ENCODE data around the gene KRTAP4-1. TPM values are rescaled to one million over a fixed set of nuclear protein-coding genes. Genes with fewer than 3 reads are reported as not detected.
"Not testable (repeated sequence)": the region's sequence is repeated elsewhere in the genome, so short reads cannot be mapped to it uniquely, and the experiment has no call there.

KRTAP4-1 gene
- total RNA-seq (2014; rRNA removed; shearing (Covaris generic)): not detected in 2 replicates
- polyA plus RNA-seq (2015; cell fraction: cytosol; rRNA removed): not detected in 2 replicates
- polyA plus RNA-seq (2015; cell fraction: nucleus; rRNA removed): not detected in 2 replicates

DNA sequence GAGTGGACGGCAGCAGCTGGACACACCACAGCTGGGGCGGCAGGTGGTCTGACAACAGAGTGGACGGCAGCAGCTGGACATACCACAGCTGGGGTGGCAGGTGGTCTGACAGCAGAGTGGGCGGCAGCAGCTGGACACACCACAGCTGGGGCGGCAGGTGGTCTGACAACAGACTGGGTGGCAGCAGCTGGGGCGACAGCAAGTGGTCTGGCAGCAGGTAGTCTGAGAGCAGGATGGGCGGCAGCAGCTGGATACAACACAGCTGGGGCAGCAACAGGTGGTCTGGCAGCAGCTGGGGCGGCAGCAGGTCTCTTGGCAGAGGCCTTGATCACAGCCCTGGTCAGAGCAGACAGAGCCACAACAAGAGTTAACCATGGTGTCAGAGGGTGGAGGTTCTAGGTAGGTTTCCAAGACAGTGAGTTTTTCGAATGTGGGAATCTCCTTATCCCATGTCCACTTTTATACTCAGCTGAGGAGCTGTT, at the start of gene KRTAP4-1:
Gene KRTAP4-1 (minus strand): TSS at position 432 of the 482 bp plus-strand sequence. CDS start 57 bp downstream, at position 375.
- no peak for DNase-seq (ENCODE audit: low read depth)

DNA sequence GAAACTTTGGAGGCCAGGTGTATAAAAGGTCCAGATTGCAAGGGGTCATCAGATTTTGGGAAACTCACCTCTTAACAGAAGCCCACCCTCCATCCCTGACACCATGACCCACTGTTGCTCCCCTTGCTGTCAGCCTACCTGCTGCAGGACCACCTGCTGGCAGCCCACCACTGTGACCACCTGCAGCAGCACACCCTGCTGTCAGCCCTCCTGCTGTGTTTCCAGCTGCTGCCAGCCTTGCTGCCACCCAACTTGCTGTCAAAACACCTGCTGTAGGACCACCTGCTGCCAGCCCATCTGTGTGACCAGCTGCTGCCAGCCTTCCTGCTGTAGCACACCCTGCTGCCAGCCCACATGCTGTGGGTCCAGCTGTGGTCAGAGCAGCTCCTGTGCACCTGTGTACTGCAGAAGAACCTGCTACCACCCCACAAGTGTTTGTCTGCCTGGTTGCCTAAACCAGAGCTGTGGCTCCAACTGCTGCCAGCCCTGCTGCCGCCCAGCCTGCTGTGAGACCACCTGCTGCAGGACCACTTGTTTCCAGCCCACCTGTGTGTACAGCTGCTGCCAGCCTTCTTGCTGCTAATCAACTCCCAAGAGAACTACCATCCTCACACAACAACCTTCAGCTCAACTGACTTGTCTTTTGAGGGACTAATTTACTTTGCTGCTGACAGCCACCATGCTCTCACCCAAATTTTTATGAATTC, 47.8 kb upstream of the KRTAP4-1 start, which contains the start of gene KRTAP9-3:
Gene KRTAP9-3 (plus strand): TSS at position 51 of the 707 bp plus-strand sequence. CDS start 53 bp downstream, at position 104.
- DNase-seq (ENCODE audit: low read depth): not testable (repeated sequence)

DNA sequence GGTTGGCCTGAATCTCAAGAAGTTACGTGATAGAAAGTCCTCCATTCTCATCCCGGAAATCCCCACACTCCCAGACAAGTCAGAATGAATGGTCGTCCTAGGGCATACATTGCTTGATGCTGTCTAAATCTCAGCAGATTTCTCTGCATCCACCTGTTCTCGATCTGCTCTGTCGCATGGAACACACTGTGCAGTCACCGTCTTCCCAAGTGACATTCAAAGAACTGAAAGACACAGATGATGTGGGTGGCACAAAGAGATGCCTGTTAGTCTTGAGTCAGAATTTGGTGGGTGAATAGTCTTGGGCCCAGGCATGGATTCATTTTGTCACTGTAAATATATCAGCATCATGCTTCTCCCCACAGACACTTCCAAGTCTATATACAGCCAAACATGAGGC, 47.0 kb upstream of the KRTAP4-1 start:
- DNase-seq (ENCODE audit: low read depth): no peak

DNA sequence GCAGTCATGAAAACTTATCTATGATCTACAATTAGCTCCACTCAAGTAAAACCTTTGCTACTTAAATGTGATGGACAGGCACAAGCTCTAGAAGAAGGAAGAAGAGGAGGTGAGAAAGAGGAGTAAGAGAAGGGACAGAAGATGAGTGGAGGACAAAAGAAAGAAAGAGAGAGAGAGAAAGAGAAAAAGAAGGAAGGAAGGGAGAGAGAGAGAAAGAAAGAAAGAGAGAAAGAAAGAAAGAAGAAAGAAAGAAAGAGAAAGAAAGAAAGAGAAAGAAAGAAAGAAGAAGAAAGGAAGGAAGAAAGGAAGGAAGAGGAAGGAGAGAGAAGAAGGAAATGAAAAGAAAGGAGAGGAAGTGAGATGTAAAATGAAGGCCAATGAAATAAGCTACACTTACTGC, 45.4 kb upstream of the KRTAP4-1 start:
- DNase-seq (ENCODE audit: low read depth): no peak

DNA sequence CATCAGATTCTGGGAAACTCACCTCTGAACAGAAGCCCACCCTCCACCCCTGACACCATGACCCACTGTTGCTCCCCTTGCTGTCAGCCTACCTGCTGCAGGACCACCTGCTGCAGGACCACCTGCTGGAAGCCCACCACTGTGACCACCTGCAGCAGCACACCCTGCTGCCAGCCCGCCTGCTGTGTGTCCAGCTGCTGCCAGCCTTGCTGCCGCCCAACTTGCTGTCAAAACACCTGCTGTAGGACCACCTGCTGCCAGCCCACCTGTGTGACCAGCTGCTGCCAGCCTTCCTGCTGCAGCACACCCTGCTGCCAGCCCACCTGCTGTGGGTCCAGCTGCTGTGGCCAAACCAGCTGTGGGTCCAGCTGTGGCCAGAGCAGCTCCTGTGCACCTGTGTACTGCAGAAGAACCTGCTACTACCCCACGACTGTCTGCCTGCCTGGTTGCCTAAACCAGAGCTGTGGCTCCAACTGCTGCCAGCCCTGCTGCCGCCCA, 41.9 kb upstream of the KRTAP4-1 start, which contains the start of gene KRTAP9-2:
Gene KRTAP9-2 (plus strand): TSS at position 51 of the 498 bp plus-strand sequence. CDS start 7 bp downstream, at position 58.
- not testable (repeated sequence) for DNase-seq (ENCODE audit: low read depth)

DNA sequence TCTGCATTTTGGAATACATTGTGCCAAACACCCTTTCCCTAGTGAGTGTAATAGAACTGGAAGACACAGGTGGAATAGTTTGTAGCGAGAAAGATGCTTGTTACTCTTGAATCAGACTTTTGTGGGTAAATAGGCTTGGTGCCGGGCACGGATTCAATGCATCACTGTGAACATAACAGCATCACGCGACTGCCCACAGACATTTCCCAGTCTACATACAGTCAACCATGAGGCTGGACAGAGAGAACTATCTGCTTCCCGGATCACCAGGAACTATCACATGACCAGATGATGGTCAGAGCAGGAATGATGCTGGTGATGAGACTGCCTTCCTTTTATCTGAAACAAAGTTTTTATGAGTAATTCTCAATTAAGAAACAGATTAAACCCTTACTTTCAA, 41.3 kb upstream of the KRTAP4-1 start:
- no peak for DNase-seq (ENCODE audit: low read depth)

DNA sequence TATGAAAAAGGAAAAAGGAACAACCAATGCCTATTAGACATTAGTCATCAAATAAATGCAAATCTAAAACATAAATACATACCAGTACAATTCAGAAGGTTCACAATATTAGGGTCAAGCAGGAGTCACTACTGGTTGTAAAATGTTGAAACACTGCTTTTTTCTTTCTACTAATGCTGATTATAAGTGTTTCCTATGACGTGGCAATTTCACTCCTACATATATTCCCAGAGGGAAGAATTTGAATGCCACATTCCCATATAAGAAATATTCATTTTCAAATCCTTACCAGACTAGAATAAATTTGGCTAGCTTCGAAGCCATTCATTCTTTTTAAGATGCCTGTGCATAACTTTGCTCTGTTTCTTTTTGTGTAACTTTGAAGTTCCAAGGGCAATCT, 39.1 kb upstream of the KRTAP4-1 start:
- DNase-seq (ENCODE audit: low read depth): no peak

DNA sequence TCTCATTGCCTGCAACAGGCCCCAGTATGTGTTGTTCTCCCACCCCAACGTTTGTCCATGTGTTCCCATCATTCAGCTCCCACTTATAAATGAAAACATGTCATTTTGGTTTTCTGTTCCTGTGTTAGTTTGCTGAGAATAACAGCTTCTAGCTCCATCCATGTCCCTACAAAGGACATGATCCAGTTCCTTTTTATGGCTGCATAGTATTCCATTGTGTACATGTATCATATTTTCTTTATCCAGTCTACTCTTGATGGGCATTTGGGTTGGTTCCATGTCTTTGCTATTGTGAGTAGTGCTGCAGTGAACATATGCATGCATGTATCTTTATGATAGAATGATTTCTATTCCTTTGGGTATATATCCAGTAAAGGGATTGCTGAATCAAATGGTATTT, 31.0 kb upstream of the KRTAP4-1 start:
- DNase-seq (ENCODE audit: low read depth): no peak

DNA sequence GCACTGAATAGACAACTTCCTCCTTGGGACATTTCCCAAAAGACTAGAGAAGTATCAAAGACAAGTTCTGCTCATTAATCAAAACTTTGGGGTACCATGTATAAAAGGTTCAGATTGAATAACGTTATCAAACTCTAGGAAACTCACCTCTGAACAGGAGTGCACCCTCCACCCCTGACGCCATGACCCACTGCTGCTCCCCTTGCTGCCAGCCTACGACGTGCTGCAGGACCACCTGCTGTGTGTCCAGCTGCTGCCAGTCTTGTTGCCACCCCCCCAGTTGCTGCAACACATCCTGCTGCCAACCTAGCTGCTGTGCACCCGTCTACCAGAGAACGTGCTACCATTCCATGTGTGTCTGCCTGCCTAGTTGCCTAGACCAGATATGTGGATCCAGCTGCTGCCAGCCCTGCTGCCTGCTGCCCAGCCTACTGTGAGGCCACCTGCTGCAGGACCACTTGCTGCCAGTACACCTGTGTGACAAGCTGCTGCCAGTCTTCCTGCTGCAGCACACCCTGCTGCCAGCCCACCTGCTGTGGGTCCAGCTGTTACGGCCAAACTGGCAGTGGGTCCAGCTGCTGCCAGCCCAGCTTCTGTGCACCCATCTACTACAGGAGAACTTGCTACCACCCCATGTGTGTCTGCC, 27.9 kb upstream of the KRTAP4-1 start:
- DNase-seq (ENCODE audit: low read depth): no peak

DNA sequence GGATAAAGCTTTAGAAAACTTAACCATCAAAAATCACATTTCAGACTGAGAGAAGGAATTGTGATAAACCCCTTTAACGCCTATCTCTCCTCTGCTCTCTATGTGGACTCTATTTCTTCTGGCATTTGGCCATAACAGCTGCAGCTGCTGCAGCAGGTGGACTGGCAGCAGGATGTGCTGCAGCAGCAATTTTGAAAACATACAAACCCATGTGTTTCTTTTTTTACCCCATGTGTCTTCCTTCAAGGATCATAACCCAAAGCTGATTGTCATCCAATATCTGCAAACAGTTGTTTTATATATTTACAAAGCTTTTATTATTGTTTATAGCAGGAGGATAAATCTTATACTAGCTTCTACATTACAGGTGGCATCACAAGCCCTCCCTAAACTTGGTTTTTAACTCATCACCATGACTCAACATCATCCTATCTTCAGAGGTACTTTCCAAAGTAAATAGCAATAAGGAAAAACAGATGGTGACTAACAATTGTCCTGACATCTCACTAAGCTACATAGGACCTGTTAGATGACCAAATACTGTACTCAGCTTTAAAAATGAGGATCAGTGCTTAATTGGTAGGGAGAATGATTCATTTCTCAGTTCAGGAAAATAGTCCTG, 27.2 kb upstream of the KRTAP4-1 start:
- DNase-seq (ENCODE audit: low read depth): peak; percentile 39

DNA sequence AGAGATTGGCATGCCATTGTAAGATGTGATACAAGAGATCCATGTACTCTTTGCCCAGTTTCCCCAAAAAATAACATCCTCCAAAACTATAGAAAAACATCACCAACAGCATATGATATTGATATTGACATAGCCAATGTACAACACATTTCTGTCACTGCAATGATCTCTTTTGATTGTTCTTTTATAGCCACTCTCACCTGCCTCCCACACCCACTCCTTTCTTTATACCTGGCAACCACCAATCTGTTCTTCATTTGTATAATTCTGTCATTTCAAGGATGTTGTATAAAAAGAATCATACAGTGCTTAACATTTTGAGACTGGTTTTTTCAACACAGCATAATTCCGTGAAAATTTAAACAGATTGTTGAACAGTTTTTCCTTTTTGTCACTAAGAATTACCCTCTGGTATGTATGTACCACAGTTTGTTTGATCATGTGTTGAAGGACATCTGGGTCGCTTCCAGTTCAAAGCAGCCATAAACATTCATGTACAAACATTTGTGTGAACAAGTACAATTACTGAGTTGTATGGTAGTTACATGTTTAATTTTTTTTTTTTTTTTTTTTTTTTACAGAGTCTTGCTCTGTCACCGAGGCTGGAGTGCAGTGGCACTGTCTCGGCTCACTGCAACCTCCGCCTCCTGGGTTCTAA, 14.8 kb upstream of the KRTAP4-1 start:
- no peak for DNase-seq (ENCODE audit: low read depth)

DNA sequence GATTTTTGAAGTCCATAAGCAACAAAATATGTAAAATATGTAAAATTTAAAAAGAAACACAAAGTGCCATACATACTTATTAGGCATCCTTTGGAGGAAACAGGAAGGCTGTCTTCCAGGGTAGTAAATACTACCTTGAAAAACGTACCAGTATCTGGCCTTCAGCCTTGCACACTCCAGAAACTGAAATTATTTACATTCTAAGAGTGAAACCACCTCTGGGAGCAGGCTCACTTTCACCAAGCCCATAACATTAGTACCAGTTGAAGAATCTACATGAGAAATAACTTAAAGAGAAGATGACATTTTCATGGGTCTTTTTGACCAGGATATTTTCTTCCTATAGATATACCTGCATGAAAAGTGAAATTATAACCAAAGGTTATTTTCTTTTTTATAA, 11.4 kb upstream of the KRTAP4-1 start:
- no peak for DNase-seq (ENCODE audit: low read depth)

DNA sequence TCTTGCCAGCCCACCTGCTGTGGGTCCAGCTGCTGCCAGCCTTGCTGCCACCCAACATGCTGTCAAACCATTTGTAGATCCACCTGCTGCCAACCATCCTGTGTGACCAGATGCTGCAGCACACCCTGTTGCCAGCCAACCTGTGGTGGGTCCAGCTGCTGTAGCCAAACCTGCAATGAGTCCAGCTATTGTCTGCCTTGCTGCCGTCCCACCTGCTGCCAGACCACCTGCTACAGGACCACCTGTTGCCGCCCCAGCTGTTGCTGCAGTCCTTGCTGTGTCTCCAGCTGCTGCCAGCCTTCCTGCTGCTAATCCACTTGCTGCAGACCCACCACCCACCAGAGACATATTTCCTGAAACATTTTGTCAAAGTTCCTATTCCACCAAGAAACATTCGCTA, 5.6 kb upstream of the KRTAP4-1 start:
- no peak for DNase-seq (ENCODE audit: low read depth)

DNA sequence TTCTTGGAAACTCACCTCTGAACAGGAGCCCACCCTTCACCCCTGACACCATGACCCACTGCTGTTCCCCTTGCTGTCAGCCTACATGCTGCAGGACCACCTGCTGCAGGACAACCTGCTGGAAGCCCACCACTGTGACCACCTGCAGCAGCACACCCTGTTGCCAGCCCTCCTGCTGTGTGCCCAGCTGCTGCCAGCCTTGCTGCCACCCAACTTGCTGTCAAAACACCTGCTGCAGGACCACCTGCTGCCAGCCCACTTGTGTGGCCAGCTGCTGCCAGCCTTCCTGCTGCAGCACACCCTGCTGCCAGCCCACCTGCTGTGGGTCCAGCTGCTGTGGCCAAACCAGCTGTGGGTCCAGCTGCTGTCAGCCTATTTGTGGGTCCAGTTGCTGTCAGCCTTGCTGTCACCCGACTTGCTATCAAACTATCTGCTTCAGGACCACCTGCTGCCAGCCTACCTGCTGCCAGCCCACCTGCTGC, 5.2 kb upstream of the KRTAP4-1 start, which contains the start of gene KRTAP9-1:
Gene KRTAP9-1 (plus strand): TSS at position 51 of the 482 bp plus-strand sequence. CDS start 0 bp downstream, at position 51.
- not testable (repeated sequence) for DNase-seq (ENCODE audit: low read depth)

DNA sequence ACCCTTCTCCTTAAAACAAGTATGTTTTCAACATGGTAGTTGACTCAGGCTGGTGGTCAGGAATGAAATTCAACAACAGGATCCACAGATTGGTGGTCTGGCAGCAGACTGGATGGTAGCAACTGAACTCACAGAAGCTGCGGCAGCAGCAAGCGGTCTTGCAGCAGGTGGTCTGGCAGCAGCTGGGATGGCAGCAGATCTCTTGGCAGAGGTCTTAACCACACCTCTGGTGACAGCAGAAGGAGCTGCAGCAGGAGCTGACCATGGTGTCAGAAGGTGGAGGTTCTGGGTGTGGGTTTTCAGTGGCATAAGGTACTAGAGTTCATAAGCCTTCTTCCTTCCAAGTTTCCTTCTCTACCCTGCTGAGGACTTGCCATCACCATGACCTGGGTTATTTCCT, 2.2 kb upstream of the KRTAP4-1 start:
- DNase-seq (ENCODE audit: low read depth): no peak

DNA sequence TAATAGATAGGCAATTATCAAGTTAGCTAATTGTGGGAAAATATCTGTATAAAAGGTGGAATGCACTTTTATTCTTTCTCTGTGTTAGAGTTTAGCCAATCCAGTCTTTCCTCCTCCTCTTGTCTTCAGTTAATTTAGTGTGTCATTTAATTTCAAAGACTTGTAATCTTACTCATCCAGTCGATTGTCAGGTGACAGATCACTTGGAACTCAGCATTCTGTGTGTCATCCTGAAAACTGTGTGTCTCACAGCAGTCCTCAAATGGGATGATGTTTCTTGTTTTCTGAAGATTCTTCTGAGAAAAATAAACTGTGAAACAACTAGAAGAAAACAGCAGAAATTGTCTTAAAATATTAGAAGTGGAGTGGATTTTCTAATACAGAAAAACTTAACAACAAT, 290 bp upstream of the KRTAP4-1 start:
- DNase-seq (ENCODE audit: low read depth): no peak

DNA sequence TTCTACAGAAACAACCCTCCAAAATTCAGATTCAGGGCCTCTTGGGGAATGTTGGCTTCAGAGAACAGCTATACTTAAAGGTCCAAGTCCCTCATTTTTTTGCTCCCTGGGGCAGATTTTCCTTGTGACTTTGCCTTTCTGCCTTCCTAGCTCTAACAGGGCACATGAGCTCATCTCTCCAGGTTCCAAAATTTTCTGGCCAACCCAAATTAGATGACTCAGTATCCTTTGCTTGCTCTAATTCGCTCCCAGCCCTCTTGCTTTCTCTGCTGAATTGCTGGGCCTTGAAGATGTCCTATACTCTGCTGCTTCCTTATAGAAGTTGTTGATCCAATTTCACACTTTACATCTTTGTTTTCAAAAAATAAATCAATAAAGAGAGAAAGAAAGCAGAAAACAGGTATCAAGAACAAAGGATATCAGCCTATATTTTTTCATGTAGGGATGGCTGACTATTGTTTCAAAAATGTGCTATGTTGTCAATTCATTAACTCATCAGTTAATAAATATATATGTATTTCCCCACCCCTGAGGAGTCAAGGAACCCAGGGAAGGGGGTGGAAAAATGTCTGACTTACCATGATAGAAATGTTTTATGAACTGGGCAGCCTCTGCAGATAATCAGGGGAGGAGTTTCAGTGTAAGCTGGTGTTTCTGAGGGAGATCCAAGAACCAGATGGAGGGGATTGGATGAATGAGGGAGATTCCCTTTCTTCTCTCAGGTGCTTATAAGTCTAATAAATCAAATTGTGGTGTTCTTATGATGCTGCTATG, 5.7 kb downstream of the KRTAP4-1 start:
- no peak for DNase-seq (ENCODE audit: low read depth)

DNA sequence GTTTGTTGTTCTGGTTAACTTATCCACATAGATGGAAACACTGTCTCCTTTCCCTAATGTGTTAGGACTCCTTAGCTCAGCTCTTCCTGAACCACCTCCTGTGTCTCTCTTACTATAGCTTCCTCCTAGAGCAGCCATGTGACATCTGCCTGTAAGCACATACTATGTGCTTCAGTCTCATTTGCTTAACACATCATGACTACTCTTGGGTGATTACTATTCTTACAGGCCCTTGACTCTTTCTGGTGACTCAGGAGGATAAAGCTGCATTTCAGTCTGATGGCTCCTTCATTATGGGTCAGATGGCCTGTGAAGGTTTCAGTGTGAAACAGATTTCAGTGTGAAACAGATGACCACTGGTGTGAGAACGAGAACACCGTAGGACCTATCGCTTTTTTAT, 6.4 kb downstream of the KRTAP4-1 start:
- DNase-seq (ENCODE audit: low read depth): peak; percentile 65

DNA sequence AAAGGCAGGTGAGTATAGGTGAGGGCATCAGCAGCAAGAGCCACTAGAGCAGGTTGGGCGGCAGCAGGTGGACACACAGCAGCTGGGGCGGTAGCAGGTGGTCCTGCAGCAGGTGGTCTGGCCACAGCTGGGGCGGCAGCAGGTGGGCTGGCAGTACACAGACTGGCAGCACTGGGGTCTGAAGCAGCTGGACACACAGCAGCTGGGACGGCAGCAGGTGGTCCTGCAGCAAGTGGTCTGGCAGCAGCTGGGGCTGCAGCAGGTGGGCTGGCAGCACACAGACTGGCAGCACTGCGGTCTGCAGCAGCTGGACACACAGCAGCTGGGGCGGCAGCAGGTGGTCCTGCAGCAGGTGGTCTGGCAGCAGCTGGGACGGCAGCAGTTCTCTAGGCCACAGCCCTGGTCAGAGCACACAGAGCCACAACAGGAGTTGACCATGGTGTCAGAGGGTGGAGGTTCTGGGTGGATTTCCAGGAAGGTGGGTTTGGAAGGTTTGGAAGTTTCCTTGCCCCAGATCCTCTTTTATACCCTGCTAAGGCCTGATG, 6.9 kb downstream of the KRTAP4-1 start, which contains the start of gene KRTAP4-2:
Gene KRTAP4-2 (minus strand): TSS at position 495 of the 545 bp plus-strand sequence. CDS start 57 bp downstream, at position 438.
- no peak for DNase-seq (ENCODE audit: low read depth)
